GM19328 (cell line): ENCODE results near the gene CNIH3.
"Not testable (repeated sequence)": the region's sequence is repeated elsewhere in the genome, so short reads cannot be mapped to it uniquely, and the experiment has no call there.

Experiments used
- ATAC-seq: cut with Tn5 transposase; IDR thresholded peaks from one replicate; pipeline ENCODE4 v1.9.1; 2021; ENCODE audit warnings: mild to moderate bottlenecking, moderate library complexity; ENCODE audit not compliant: unreplicated experiment

The CNIH3 gene

GRCh38 chr1:224615861-224616755 is at the start of gene CNIH3:
CNIH3 (plus strand) TSS chr1:224616317; CDS start chr1:224617175, 858 bp downstream.
- no peak for ATAC-seq

GRCh38 chr1:224566492-224566891 is 49.6 kb upstream of the CNIH3 start:
- not testable (repeated sequence) for ATAC-seq

GRCh38 chr1:224569276-224569675 is 46.8 kb upstream of the CNIH3 start:
- no peak for ATAC-seq

- not testable (repeated sequence) for ATAC-seq
Observed at GRCh38 chr1:224571975-224572374, 44.1 kb upstream of the CNIH3 start.

- no peak for ATAC-seq
Observed at GRCh38 chr1:224579526-224579925, 36.6 kb upstream of the CNIH3 start.

GRCh38 chr1:224580006-224580405 is 36.1 kb upstream of the CNIH3 start:
- ATAC-seq = no peak

GRCh38 chr1:224582041-224582440 is 34.1 kb upstream of the CNIH3 start:
- no peak for ATAC-seq

- no peak for ATAC-seq
Observed at GRCh38 chr1:224583774-224584173, 32.3 kb upstream of the CNIH3 start.

- no peak for ATAC-seq
Observed at GRCh38 chr1:224585051-224585450, 31.1 kb upstream of the CNIH3 start.

- no peak for ATAC-seq
Observed at GRCh38 chr1:224587051-224587450, 29.1 kb upstream of the CNIH3 start.

GRCh38 chr1:224588515-224588914 is 27.6 kb upstream of the CNIH3 start:
- ATAC-seq = no peak

- ATAC-seq = no peak
Observed at GRCh38 chr1:224589006-224589405, 27.1 kb upstream of the CNIH3 start.

GRCh38 chr1:224591326-224591725 is 24.8 kb upstream of the CNIH3 start:
- no peak for ATAC-seq

- ATAC-seq = no peak
Observed at GRCh38 chr1:224592636-224593582, 23.2 kb upstream of the CNIH3 start.

GRCh38 chr1:224594360-224594759 is 21.8 kb upstream of the CNIH3 start:
- no peak for ATAC-seq

GRCh38 chr1:224594851-224595250 is 21.3 kb upstream of the CNIH3 start:
- ATAC-seq = no peak

GRCh38 chr1:224605482-224606181 is 10.5 kb upstream of the CNIH3 start:
- no peak for ATAC-seq

GRCh38 chr1:224607188-224608148 is 8.6 kb upstream of the CNIH3 start:
- ATAC-seq = no peak

GRCh38 chr1:224609333-224609732 is 6.8 kb upstream of the CNIH3 start:
- ATAC-seq = no peak

GRCh38 chr1:224612246-224612645 is 3.9 kb upstream of the CNIH3 start:
- ATAC-seq = no peak
